HepG2 (cell line): ENCODE data around the gene METTL13. TPM values are rescaled to one million over a fixed set of nuclear protein-coding genes. Genes with fewer than 3 reads are reported as not detected.

Experiments used
- ATAC-seq: fragments of 200-7000 bp; cut with Tn5 transposase; 3 replicates; pipeline ENCODE4 v1.9.1; 2020; ENCODE audit warnings: mild to moderate bottlenecking, moderate library complexity
- BruUV-seq: library from RNA; stranded (reverse); fragments of 400-500 nt; replicated peaks from 2 replicates; lab custom pipeline; 2021; lab: Mats Ljungman, UMichigan
- CTCF ChIA-PET: fragments of 300-600 bp; formaldehyde crosslinking; extraction: SDS; loops from one replicate; lab custom pipeline; 2021; ENCODE audit warnings: low total read pairs, inconsistent platforms, low intra/inter-chr PET ratio; lab: Yijun Ruan, JAX
- POLR2A ChIA-PET: fragments of 350-600 bp; sonication (Branson Sonifier 250); formaldehyde crosslinking; loops from one replicate; lab custom pipeline; 2020; ENCODE audit warnings: antibody characterized with exemption, inconsistent platforms; lab: Yijun Ruan, JAX
- DNase-seq: peaks from one replicate; pipeline ENCODE4 v3.0.0-alpha.2; 2015; ENCODE audit warnings: low spot score
- FAIRE-seq: peaks from 3 replicates; lab custom pipeline; 2011; peaks lifted over from hg19 to GRCh38; lab: Jason Lieb, UNC
- H2AFZ ChIP-seq: one replicate; pipeline ENCODE4 v1.6.1; 2011; ENCODE audit warnings: low read length, inconsistent platforms
- H3K27ac ChIP-seq: fragments of 300-600 bp; 3 replicates; pipeline ENCODE4 v1.8.0; 2011; ENCODE audit warnings: mixed run types, mild to moderate bottlenecking, mixed read lengths, low read length, inconsistent platforms; ENCODE audit not compliant: insufficient read depth; ENCODE audit errors: extremely low read length
- H3K27me3 ChIP-seq, 2 experiments: fragments of 200-600 bp in 1 of 2; 2 replicates in 1 of 2; 3 replicates in 1 of 2; pipeline versions ENCODE4 v1.6.0 to v1.8.0; 2011; ENCODE audit warnings: low read length in 2 of 2, mild to moderate bottlenecking in 2 of 2, moderate library complexity in 2 of 2, inconsistent platforms in 1 of 2; ENCODE audit not compliant: insufficient read depth in 2 of 2, control insufficient read depth in 1 of 2
- H3K36me3 ChIP-seq, 2 experiments: fragments of 200-600 bp in 1 of 2; replicated peaks in 1 of 2; 2 replicates in 1 of 2; 3 replicates in 1 of 2; pipeline versions ENCODE4 v1.5.1 to v1.8.0; 2011; ENCODE audit warnings: low read length in 2 of 2, inconsistent platforms in 1 of 2; ENCODE audit not compliant: insufficient read depth in 2 of 2, control insufficient read depth in 1 of 2
- H3K4me1 ChIP-seq: 2 replicates; pipeline ENCODE4 v1.5.1; 2012; ENCODE audit warnings: low read length, inconsistent platforms; ENCODE audit not compliant: insufficient read depth
- H3K4me2 ChIP-seq: 2 replicates; pipeline ENCODE4 v1.6.0; 2011; ENCODE audit warnings: low read depth, low read length, inconsistent platforms
- H3K4me3 ChIP-seq, 3 experiments: fragments of 200-600 bp in 1 of 3; sonication (generic), shearing (Covaris generic) in 1 of 3; replicated peaks in 1 of 3; 2 replicates each; pipeline ENCODE4 v1.5.1; 2011 to 2016; ENCODE audit warnings: low read length in 3 of 3, inconsistent platforms in 2 of 3, low read depth in 2 of 3, mild to moderate bottlenecking in 2 of 3, control low read depth in 1 of 3, mixed read lengths in 1 of 3; ENCODE audit not compliant: insufficient read depth in 1 of 3
- H3K79me2 ChIP-seq: one replicate; pipeline ENCODE4 v1.6.1; 2011; ENCODE audit warnings: low read length, inconsistent platforms; ENCODE audit not compliant: insufficient read depth
- H3K9ac ChIP-seq: 2 replicates; pipeline ENCODE4 v1.6.0; 2011; ENCODE audit warnings: mild to moderate bottlenecking, low read depth, low read length, inconsistent platforms; ENCODE audit not compliant: insufficient read depth
- H3K9me3 ChIP-seq: 2 replicates; pipeline ENCODE4 v1.5.1; 2012; ENCODE audit warnings: mild to moderate bottlenecking, low read length
- H4K20me1 ChIP-seq: 2 replicates; pipeline ENCODE4 v1.6.0; 2011; ENCODE audit warnings: inconsistent platforms, mild to moderate bottlenecking, low read length, moderate library complexity; ENCODE audit not compliant: insufficient read depth
- DBP ChIP-seq: sonication (generic); formaldehyde crosslinking; IDR thresholded peaks from 2 replicates; pipeline ENCODE4 v1.4.0; 2020; ENCODE audit warnings: missing genetic modification reagents; ENCODE audit errors: not compliant biosample characterization
- DRAP1 ChIP-seq: IDR thresholded peaks from 2 replicates; pipeline ENCODE4 v1.6.1; 2016; ENCODE audit warnings: missing genetic modification reagents, missing compliant biosample characterization
- JDP2 ChIP-seq: sonication (generic); formaldehyde crosslinking; IDR thresholded peaks from 2 replicates; pipeline ENCODE4 v1.8.1; 2022; ENCODE audit warnings: missing genetic modification reagents, borderline replicate concordance
- NBN ChIP-seq: fragments of 450-650 bp; conservative IDR thresholded peaks from 2 replicates; pipeline ENCODE4 v1.6.1; 2017
- RARA ChIP-seq: IDR thresholded peaks from 2 replicates; pipeline ENCODE4 v1.6.1; 2016; ENCODE audit warnings: missing genetic modification reagents, missing compliant biosample characterization
- SMAD3 ChIP-seq: sonication (generic); formaldehyde crosslinking; IDR thresholded peaks from 2 replicates; pipeline ENCODE4 v1.4.0; 2020; ENCODE audit warnings: missing genetic modification reagents
- TCF7L2 ChIP-seq: IDR thresholded peaks from 2 replicates; pipeline ENCODE4 v1.6.1; 2011; ENCODE audit warnings: mild to moderate bottlenecking, low read depth, low read length, moderate library complexity
- ZBTB38 ChIP-seq: sonication (generic); formaldehyde crosslinking; IDR thresholded peaks from 2 replicates; pipeline ENCODE4 v1.5.1; 2020; ENCODE audit warnings: mild to moderate bottlenecking, missing genetic modification reagents
- ZNF224 ChIP-seq: sonication (generic); formaldehyde crosslinking; IDR thresholded peaks from 2 replicates; pipeline ENCODE4 v1.5.0; 2020; ENCODE audit warnings: mild to moderate bottlenecking, missing genetic modification reagents
- ZNF414 ChIP-seq: sonication (generic); formaldehyde crosslinking; IDR thresholded peaks from 2 replicates; pipeline ENCODE4 v1.5.0; 2020; ENCODE audit warnings: missing genetic modification reagents
- ZNF572 ChIP-seq: sonication (generic); formaldehyde crosslinking; IDR thresholded peaks from 2 replicates; pipeline ENCODE4 v1.5.1; 2020; ENCODE audit warnings: mild to moderate bottlenecking, missing genetic modification reagents
- ZNF574 ChIP-seq: sonication (generic); formaldehyde crosslinking; IDR thresholded peaks from 2 replicates; pipeline ENCODE4 v1.4.0; 2020; ENCODE audit warnings: missing genetic modification reagents
- WGBS: methylation state at CpG from one replicate; pipeline ENCODE4 v1.1.6; 2017; ENCODE audit warnings: low lambda C conversion rate; 5-methylcytosine and 5-hydroxymethylcytosine counted together
- in situ Hi-C: cut with HindIII; loops from 2 replicates; pipeline ENCODE4 v1.10.0; 2017; ENCODE audit warnings: low pct_unique_long_range_greater_than_20kb; ENCODE audit not compliant: extremely low pct_ligation_motif_present
- intact Hi-C: fragments of 100-400 bp; cut with micrococcal nuclease; formaldehyde crosslinking; loops from one replicate; pipeline ENCODE4 v1.10.0; 2022; ENCODE audit not compliant: unreplicated experiment
- polyA plus RNA-seq, 8 experiments: library from polyadenylated mRNA; depleted of rRNA in 3 of 8; stranded (reverse) in 7 of 8; unstranded in 1 of 8; fragments of >200 nt; fragmentation: Illumina TruSeq in 4 of 8; extraction: Trizol in 4 of 8; gene quantifications; 2 replicates each; pipeline versions ENCODE4 v1.2.1 to v1.2.3, GENCODE V29; 2011 to 2016; ENCODE audit warnings: low read depth in 4 of 8, missing spikeins in 1 of 8, mixed read lengths in 1 of 8; ENCODE audit not compliant: insufficient read depth in 1 of 8
- total RNA-seq, 5 experiments: library from RNA; depleted of rRNA; stranded (reverse); fragments of >200 nt; fragmentation: Illumina TruSeq; extraction: Trizol; gene quantifications; 2 replicates each; pipeline ENCODE4 v1.2.3, GENCODE V29; 2016; ENCODE audit warnings: low read depth in 1 of 5
- TF ChIP-seq, protein P1 (sequence below): sonication (generic); formaldehyde crosslinking; IDR thresholded peaks from 2 replicates; pipeline ENCODE4 v1.8.1; 2023; ENCODE audit warnings: mild to moderate bottlenecking, missing genetic modification reagents, borderline replicate concordance
- TF ChIP-seq, protein P2 (sequence below): conservative IDR thresholded peaks from 2 replicates; pipeline ENCODE4 v1.6.1; 2018; ENCODE audit warnings: missing genetic modification reagents
- TF ChIP-seq, protein P3 (sequence below): IDR thresholded peaks from 2 replicates; pipeline ENCODE4 v1.6.1; 2016
- TF ChIP-seq, protein P4 (sequence below): sonication (generic); formaldehyde crosslinking; conservative IDR thresholded peaks from 2 replicates; pipeline ENCODE4 v1.4.0; 2020; ENCODE audit warnings: missing genetic modification reagents

Gene METTL13
- total and polyA plus RNA-seq, 2 of the 13 experiments (the other 11 are each of a cell fraction or from before 2014, with no cell fraction given): 18.6 to 22.8 TPM

DNA sequence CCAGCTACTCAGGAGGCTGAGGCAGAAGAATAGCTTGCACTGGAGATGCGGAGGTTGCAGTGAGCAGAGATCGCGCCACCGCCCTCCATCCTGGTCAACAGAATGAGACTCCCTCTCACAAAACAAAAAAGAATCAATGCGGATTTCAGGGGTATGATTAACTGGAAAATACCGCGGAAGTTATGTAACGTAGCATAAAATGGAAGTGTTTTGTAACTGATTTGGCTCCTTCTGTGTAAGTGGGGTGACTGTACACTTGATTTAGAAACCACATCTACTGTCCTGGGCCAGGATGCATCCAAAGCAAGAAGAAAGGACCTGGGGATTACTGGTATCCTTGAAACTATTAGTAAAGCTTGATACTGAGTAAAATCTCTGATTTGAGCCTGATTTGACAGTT, 36.5 kb upstream of the METTL13 start:
- no peaks in the 10 kb centered on the region for H4K20me1 ChIP-seq
- no peak for ATAC-seq
- FAIRE-seq: no peak
- WGBS: 92% methylated on average over 8 of the region's 8 CpGs
- TF ChIP-seq TCF7L2 (no peak), DBP (no peak), ZNF572 (CRISPR knock-in tag) (no peak), DRAP1 (no peak), ZBTB38 (CRISPR knock-in tag) (no peak), ZNF414 (CRISPR knock-in tag) (no peak), SMAD3 (CRISPR knock-in tag) (no peak), ZNF224 (CRISPR knock-in tag) (no peak), NBN (no peak), ZNF574 (CRISPR knock-in tag) (no peak), JDP2 (CRISPR knock-in tag) (no peak), RARA (CRISPR knock-in tag) (no peak)
- TF ChIP-seq, protein P1, sequence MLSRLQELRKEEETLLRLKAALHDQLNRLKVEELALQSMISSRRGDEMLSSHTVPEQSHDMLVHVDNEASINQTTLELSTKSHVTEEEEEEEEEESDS (CRISPR knock-in tag): no peak
- TF ChIP-seq, protein P2, sequence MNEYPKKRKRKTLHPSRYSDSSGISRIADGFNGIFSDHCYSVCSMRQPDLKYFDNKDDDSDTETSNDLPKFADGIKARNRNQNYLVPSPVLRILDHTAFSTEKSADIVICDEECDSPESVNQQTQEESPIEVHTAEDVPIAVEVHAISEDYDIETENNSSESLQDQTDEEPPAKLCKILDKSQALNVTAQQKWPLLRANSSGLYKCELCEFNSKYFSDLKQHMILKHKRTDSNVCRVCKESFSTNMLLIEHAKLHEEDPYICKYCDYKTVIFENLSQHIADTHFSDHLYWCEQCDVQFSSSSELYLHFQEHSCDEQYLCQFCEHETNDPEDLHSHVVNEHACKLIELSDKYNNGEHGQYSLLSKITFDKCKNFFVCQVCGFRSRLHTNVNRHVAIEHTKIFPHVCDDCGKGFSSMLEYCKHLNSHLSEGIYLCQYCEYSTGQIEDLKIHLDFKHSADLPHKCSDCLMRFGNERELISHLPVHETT (CRISPR knock-in tag): no peak
- TF ChIP-seq, protein P3, sequence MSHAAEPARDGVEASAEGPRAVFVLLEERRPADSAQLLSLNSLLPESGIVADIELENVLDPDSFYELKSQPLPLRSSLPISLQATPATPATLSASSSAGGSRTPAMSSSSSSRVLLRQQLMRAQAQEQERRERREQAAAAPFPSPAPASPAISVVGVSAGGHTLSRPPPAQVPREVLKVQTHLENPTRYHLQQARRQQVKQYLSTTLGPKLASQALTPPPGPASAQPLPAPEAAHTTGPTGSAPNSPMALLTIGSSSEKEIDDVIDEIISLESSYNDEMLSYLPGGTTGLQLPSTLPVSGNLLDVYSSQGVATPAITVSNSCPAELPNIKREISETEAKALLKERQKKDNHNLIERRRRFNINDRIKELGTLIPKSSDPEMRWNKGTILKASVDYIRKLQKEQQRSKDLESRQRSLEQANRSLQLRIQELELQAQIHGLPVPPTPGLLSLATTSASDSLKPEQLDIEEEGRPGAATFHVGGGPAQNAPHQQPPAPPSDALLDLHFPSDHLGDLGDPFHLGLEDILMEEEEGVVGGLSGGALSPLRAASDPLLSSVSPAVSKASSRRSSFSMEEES (CRISPR knock-in tag): no peak
- TF ChIP-seq, protein P4, sequence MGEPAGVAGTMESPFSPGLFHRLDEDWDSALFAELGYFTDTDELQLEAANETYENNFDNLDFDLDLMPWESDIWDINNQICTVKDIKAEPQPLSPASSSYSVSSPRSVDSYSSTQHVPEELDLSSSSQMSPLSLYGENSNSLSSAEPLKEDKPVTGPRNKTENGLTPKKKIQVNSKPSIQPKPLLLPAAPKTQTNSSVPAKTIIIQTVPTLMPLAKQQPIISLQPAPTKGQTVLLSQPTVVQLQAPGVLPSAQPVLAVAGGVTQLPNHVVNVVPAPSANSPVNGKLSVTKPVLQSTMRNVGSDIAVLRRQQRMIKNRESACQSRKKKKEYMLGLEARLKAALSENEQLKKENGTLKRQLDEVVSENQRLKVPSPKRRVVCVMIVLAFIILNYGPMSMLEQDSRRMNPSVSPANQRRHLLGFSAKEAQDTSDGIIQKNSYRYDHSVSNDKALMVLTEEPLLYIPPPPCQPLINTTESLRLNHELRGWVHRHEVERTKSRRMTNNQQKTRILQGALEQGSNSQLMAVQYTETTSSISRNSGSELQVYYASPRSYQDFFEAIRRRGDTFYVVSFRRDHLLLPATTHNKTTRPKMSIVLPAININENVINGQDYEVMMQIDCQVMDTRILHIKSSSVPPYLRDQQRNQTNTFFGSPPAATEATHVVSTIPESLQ: no peak
- no peak for DNase-seq
- in situ Hi-C loops: no loop called here
- H3K36me3 ChIP-seq: no peaks in the 10 kb centered on the region
- no peak overlapping the region for H3K9ac ChIP-seq
- no peaks in the 10 kb centered on the region for H3K9me3 ChIP-seq
- no peak overlapping the region for H3K4me2 ChIP-seq
- ChIA-PET CTCF (no interaction called here), POLR2A (interaction anchor here (3.6 kb wide), 1 partner anchor 36 kb away, joined by 20 read pairs; the partner anchor contains the start of gene METTL13)
- H3K4me3 ChIP-seq: no peak overlapping the region
- H2AFZ ChIP-seq: no peak overlapping the region
- H3K4me1 ChIP-seq: peaks cover 23% of the 10 kb centered on the region
- intact Hi-C loops: no loop called here
- no peak overlapping the region for H3K27ac ChIP-seq
- BruUV-seq: no TSS peak
- no peaks in the 10 kb centered on the region for H3K79me2 ChIP-seq
- H3K27me3 ChIP-seq: no peaks in the 10 kb centered on the region
